Astrocyte (in vitro differentiated cells and primary cell): ENCODE measurements around the gene MOB3B. TPM values are rescaled to one million over a fixed set of nuclear protein-coding genes. Genes with fewer than 3 reads are reported as not detected.

Source experiments
- DNase-seq: peaks from one replicate; pipeline ENCODE4 v3.0.0-alpha.2; 2010; ENCODE audit warnings: low read depth
- FAIRE-seq: peaks from 2 replicates; lab custom pipeline; 2011; peaks lifted over from hg19 to GRCh38; lab: Jason Lieb, UNC
- H2AFZ ChIP-seq: 2 replicates; pipeline ENCODE4 v1.6.0; 2012; ENCODE audit warnings: low read depth, low read length, inconsistent platforms
- H3K27ac ChIP-seq: 2 replicates; pipeline ENCODE4 v1.5.1; 2011; ENCODE audit warnings: low read depth, low read length, inconsistent platforms
- H3K27me3 ChIP-seq: 2 replicates; pipeline ENCODE4 v1.6.0; 2011; ENCODE audit warnings: low read length, inconsistent platforms; ENCODE audit not compliant: insufficient read depth
- H3K36me3 ChIP-seq: 2 replicates; pipeline ENCODE4 v1.5.1; 2011; ENCODE audit warnings: low read length, inconsistent platforms; ENCODE audit not compliant: insufficient read depth
- H3K4me1 ChIP-seq: 2 replicates; pipeline ENCODE4 v1.5.1; 2011; ENCODE audit warnings: low read length, inconsistent platforms; ENCODE audit not compliant: insufficient read depth
- H3K4me2 ChIP-seq: 2 replicates; pipeline ENCODE4 v1.6.0; 2012; ENCODE audit warnings: low read length, inconsistent platforms
- H3K4me3 ChIP-seq: 2 replicates; pipeline ENCODE4 v1.5.1; 2011; ENCODE audit warnings: low read depth, mild to moderate bottlenecking, low read length, inconsistent platforms; ENCODE audit not compliant: insufficient read depth
- H3K79me2 ChIP-seq: 2 replicates; pipeline ENCODE4 v1.6.0; 2012; ENCODE audit warnings: mild to moderate bottlenecking, low read length, inconsistent platforms; ENCODE audit not compliant: insufficient read depth
- H3K9ac ChIP-seq: 2 replicates; pipeline ENCODE4 v1.6.0; 2012; ENCODE audit warnings: mild to moderate bottlenecking, low read length, inconsistent platforms
- H3K9me3 ChIP-seq: 2 replicates; pipeline ENCODE4 v1.5.1; 2012; ENCODE audit warnings: low read depth, mild to moderate bottlenecking, low read length, inconsistent platforms; ENCODE audit not compliant: insufficient read depth
- H4K20me1 ChIP-seq: 2 replicates; pipeline ENCODE4 v1.6.0; 2012; ENCODE audit warnings: low read length, inconsistent platforms; ENCODE audit not compliant: insufficient read depth
- H3K27ac Mint-ChIP-seq: one replicate; pipeline ENCODE4 v1.8.0; 2021; ENCODE audit warnings: mild to moderate bottlenecking, mixed read lengths; ENCODE audit not compliant: unreplicated experiment
- H3K27me3 Mint-ChIP-seq: one replicate; pipeline ENCODE4 v1.8.0; 2021; ENCODE audit warnings: low read depth, mixed read lengths; ENCODE audit not compliant: unreplicated experiment
- H3K36me3 Mint-ChIP-seq: one replicate; pipeline ENCODE4 v1.8.0; 2021; ENCODE audit warnings: low read depth, mixed read lengths; ENCODE audit not compliant: unreplicated experiment
- H3K4me1 Mint-ChIP-seq: one replicate; pipeline ENCODE4 v1.8.0; 2021; ENCODE audit warnings: low read depth, mixed read lengths; ENCODE audit not compliant: unreplicated experiment
- H3K4me3 Mint-ChIP-seq: one replicate; pipeline ENCODE4 v1.8.0; 2021; ENCODE audit warnings: mild to moderate bottlenecking, moderate library complexity, mixed read lengths; ENCODE audit not compliant: unreplicated experiment
- H3K9me3 Mint-ChIP-seq: one replicate; pipeline ENCODE4 v1.8.0; 2021; ENCODE audit warnings: mild to moderate bottlenecking, mixed read lengths; ENCODE audit not compliant: unreplicated experiment
- CTCF ChIP-seq: IDR thresholded peaks from 2 replicates; pipeline ENCODE4 v1.5.1; 2011; ENCODE audit warnings: low read depth, mild to moderate bottlenecking, inconsistent platforms, low read length, moderate library complexity; ENCODE audit not compliant: insufficient read depth
- EZH2 ChIP-seq: IDR thresholded peaks from 2 replicates; pipeline ENCODE4 v1.6.1; 2012; ENCODE audit warnings: mild to moderate bottlenecking, low read length, inconsistent platforms; ENCODE audit not compliant: insufficient read depth
- total RNA-seq: library from RNA; stranded (reverse); gene quantifications from 2 replicates; pipeline ENCODE4 v1.2.1, GENCODE V29; 2021

Gene MOB3B
- total RNA-seq, 1 donor from 2014 or later = 3.9 TPM

- Histone ChIP-seq H3K79me2 (no peaks in the 10 kb centered on the region), H3K4me1 (no peaks in the 10 kb centered on the region), H2AFZ (no peak overlapping the region), H3K27me3 (peaks cover 3% of the 10 kb centered on the region), H4K20me1 (no peaks in the 10 kb centered on the region), H3K4me2 (no peak overlapping the region), H3K9ac (no peak overlapping the region), H3K36me3 (no peaks in the 10 kb centered on the region), H3K4me3 (no peak overlapping the region), H3K27ac (no peak overlapping the region), H3K9me3 (no peaks in the 10 kb centered on the region)
- TF ChIP-seq EZH2 (no peak), CTCF (no peak)
- Mint-ChIP-seq H3K4me1 (no peaks in the 10 kb centered on the region), H3K27me3 (no peaks in the 10 kb centered on the region), H3K36me3 (no peaks in the 10 kb centered on the region), H3K4me3 (no peak overlapping the region), H3K9me3 (no peaks in the 10 kb centered on the region), H3K27ac (no peak overlapping the region)
- FAIRE-seq = no peak
- DNase-seq = no peak
Observed at GRCh38 chr9:27291292-27291691, 238.3 kb downstream of the MOB3B start.

- H3K36me3 Mint-ChIP-seq = no peaks in the 10 kb centered on the region
- TF ChIP-seq EZH2 = no peak
- H3K27me3 Mint-ChIP-seq = peaks cover 7% of the 10 kb centered on the region
- no peak overlapping the region for H3K4me2 ChIP-seq
- FAIRE-seq (no peak), DNase-seq (no peak)
- H3K9me3 ChIP-seq = no peaks in the 10 kb centered on the region
- H4K20me1 ChIP-seq = no peaks in the 10 kb centered on the region
- no peak overlapping the region for H3K4me3 Mint-ChIP-seq
- H3K9ac ChIP-seq = no peak overlapping the region
- H3K27ac Mint-ChIP-seq = no peak overlapping the region
- H3K79me2 ChIP-seq = no peaks in the 10 kb centered on the region
- H3K27me3 ChIP-seq = no peaks in the 10 kb centered on the region
- H2AFZ ChIP-seq = no peak overlapping the region
- H3K4me1 Mint-ChIP-seq = no peaks in the 10 kb centered on the region
- no peak overlapping the region for H3K4me3 ChIP-seq
- no peaks in the 10 kb centered on the region for H3K9me3 Mint-ChIP-seq
- no peaks in the 10 kb centered on the region for H3K36me3 ChIP-seq
- H3K27ac ChIP-seq = no peak overlapping the region
- no peaks in the 10 kb centered on the region for H3K4me1 ChIP-seq
Observed at GRCh38 chr9:27282269-27282668, 247.3 kb downstream of the MOB3B start.

GRCh38 chr9:27280860-27281259 lies 248.8 kb downstream of the MOB3B start:
- no peak overlapping the region for H3K27ac ChIP-seq
- H3K4me1 ChIP-seq = peaks cover 3% of the 10 kb centered on the region
- H4K20me1 ChIP-seq = no peaks in the 10 kb centered on the region
- DNase-seq (no peak), FAIRE-seq (no peak)
- H3K27me3 ChIP-seq = no peaks in the 10 kb centered on the region
- no peak overlapping the region for H3K4me2 ChIP-seq
- H3K36me3 ChIP-seq = no peaks in the 10 kb centered on the region
- no peak overlapping the region for H3K4me3 ChIP-seq
- no peaks in the 10 kb centered on the region for H3K36me3 Mint-ChIP-seq
- no peak overlapping the region for H3K4me3 Mint-ChIP-seq
- peaks cover 7% of the 10 kb centered on the region for H3K27me3 Mint-ChIP-seq
- H3K27ac Mint-ChIP-seq = no peak overlapping the region
- H2AFZ ChIP-seq = no peak overlapping the region
- no peaks in the 10 kb centered on the region for H3K9me3 ChIP-seq
- H3K79me2 ChIP-seq = no peaks in the 10 kb centered on the region
- H3K9ac ChIP-seq = no peak overlapping the region
- H3K9me3 Mint-ChIP-seq = no peaks in the 10 kb centered on the region
- H3K4me1 Mint-ChIP-seq = peaks cover 6% of the 10 kb centered on the region
- no peak for TF ChIP-seq EZH2
